ENCODE results near the gene CLIP2. TPM values are rescaled to one million over a fixed set of nuclear protein-coding genes. Genes with fewer than 3 reads are reported as not detected.
"Not testable (repeated sequence)": the region's sequence is repeated elsewhere in the genome, so short reads cannot be mapped to it uniquely, and the experiment has no call there.

Gene CLIP2
- total RNA-seq, 4 donors from 2014 or later: 9.6 to 23.3 (median 16.4) TPM

DNA sequence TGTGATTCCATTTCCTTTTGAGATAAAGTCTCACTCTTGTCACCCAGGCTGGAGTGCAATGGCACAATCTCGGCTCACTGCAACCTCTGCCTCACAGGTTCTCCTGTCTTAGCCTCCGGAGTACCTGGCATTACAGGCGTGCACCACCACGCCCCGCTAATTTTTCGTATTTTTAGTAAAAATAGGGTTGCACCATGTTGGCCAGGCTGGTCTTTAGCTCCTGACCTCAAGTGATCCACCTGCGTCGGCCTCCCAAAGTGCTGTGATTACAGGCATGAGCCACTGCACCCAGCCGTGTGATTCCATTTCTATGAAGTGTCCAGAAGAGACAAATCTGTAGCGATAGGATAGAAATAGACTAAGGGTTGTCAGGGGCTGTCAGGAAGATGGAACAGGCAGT lies 60.4 kb downstream of the CLIP2 start:
- DNase-seq (ENCODE audit: low spot score): no peak
- TF ChIP-seq, protein P1, sequence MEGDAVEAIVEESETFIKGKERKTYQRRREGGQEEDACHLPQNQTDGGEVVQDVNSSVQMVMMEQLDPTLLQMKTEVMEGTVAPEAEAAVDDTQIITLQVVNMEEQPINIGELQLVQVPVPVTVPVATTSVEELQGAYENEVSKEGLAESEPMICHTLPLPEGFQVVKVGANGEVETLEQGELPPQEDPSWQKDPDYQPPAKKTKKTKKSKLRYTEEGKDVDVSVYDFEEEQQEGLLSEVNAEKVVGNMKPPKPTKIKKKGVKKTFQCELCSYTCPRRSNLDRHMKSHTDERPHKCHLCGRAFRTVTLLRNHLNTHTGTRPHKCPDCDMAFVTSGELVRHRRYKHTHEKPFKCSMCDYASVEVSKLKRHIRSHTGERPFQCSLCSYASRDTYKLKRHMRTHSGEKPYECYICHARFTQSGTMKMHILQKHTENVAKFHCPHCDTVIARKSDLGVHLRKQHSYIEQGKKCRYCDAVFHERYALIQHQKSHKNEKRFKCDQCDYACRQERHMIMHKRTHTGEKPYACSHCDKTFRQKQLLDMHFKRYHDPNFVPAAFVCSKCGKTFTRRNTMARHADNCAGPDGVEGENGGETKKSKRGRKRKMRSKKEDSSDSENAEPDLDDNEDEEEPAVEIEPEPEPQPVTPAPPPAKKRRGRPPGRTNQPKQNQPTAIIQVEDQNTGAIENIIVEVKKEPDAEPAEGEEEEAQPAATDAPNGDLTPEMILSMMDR (IDR thresholded peaks at IDR 0.05): no peak
- no peak for ATAC-seq (ENCODE audit: low FRiP score)

DNA sequence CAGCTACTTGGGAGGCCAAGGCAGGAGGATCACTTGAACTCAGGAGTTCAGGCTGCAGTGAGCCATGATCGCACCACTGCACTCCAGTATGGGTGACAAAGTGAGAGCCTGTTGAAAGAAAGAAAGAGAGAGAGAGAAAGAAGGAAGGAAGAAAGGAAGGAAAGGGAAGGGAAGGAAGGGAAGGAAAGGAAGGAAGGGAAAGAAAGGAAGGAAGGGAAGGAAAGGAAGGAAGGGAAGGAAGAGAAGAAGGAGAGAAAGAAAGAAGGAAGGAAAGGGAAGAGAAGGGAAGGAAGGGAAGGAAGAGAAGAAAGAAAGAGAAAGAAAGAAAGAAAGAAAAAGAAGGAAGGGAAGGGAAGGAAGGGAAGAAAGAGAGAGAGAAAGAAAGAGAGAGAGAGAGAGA lies 61.5 kb downstream of the CLIP2 start:
- DNase-seq (ENCODE audit: low spot score) (no peak), ATAC-seq (ENCODE audit: low FRiP score) (no peak)
- TF ChIP-seq, protein P1 (IDR thresholded peaks at IDR 0.05): no peak

GRCh38 chr7:74351836-74352235 lies 62.6 kb downstream of the CLIP2 start:
- DNase-seq (ENCODE audit: low spot score) (no peak), ATAC-seq (ENCODE audit: low FRiP score) (no peak)
- TF ChIP-seq, protein P1 (IDR thresholded peaks at IDR 0.05): no peak

DNA sequence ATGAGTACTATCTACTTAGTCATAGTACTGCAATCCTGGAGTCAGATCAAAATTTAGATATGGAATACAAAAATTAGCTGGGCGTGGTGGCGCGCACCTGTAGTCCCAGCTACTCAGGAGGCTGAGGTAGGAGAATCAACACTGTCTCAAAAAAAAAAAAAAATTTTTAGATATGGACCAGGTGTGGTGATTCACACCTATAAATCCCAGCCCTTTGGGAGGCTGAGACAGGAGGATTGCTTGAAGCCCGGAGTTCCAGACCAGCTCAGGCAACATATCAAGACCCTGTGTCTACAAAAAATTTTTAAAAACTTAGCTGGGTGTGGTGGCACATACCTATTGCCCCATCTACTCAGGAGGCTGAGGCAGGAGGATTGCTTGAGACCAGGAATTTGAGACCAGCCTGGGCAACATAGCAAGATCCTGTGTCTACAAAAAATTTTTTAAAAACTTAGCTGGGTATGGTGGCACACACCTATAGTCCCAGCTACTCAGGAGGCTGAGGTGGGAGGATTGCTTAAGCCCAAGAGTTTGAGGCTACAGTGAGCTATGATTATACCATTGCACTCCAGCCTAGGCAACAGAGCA lies 63.4 kb downstream of the CLIP2 start:
- not testable (repeated sequence) for DNase-seq (ENCODE audit: low spot score); ATAC-seq (ENCODE audit: low FRiP score)

- no peak for ATAC-seq (ENCODE audit: low FRiP score)
These were observed 64.8 kb downstream of the CLIP2 start for GRCh38 chr7:74354009-74354408.

GRCh38 chr7:74355091-74355490 lies 65.9 kb downstream of the CLIP2 start:
- ATAC-seq (ENCODE audit: low FRiP score) (no peak), DNase-seq (ENCODE audit: low spot score) (peak; percentile 33)
- TF ChIP-seq, protein P1 (IDR thresholded peaks at IDR 0.05): no peak

More at GRCh38 chr7:74354009-74354408, 64.8 kb downstream of the CLIP2 start:
- DNase-seq (ENCODE audit: low spot score): no peak
- TF ChIP-seq, protein P1 (IDR thresholded peaks at IDR 0.05): no peak

GRCh38 chr7:74356589-74357315 lies 67.5 kb downstream of the CLIP2 start:
- no peak for ATAC-seq (ENCODE audit: low FRiP score)
- TF ChIP-seq, protein P1 (IDR thresholded peaks at IDR 0.05): no peak
- no peak for DNase-seq (ENCODE audit: low spot score)

Data from omental fat pad (tissue), 4 donors.